Mammary epithelial cell (primary cell): ENCODE results near the gene KLHL13.

Experiments
- EZH2 ChIP-seq: IDR thresholded peaks from 2 replicates; pipeline ENCODE4 v1.6.1; 2012; ENCODE audit warnings: low read length, inconsistent platforms, borderline replicate concordance
- TF ChIP-seq, protein P1 (sequence below), 2 donors: IDR thresholded peaks in 1 of 2; conservative IDR thresholded peaks in 1 of 2; 2 replicates each; pipeline ENCODE4 v1.5.1; 2011 to 2012; ENCODE audit warnings: inconsistent platforms in 2 of 2, low read length in 2 of 2, mild to moderate bottlenecking in 2 of 2, control low read depth in 1 of 2, low read depth in 1 of 2; ENCODE audit not compliant: insufficient read depth in 1 of 2; ENCODE audit errors: extremely low read depth in 1 of 2

GRCh38 chrX:118143578-118143977, 27.0 kb upstream of the KLHL13 start:
- TF ChIP-seq EZH2 = no peak
- TF ChIP-seq, protein P1, sequence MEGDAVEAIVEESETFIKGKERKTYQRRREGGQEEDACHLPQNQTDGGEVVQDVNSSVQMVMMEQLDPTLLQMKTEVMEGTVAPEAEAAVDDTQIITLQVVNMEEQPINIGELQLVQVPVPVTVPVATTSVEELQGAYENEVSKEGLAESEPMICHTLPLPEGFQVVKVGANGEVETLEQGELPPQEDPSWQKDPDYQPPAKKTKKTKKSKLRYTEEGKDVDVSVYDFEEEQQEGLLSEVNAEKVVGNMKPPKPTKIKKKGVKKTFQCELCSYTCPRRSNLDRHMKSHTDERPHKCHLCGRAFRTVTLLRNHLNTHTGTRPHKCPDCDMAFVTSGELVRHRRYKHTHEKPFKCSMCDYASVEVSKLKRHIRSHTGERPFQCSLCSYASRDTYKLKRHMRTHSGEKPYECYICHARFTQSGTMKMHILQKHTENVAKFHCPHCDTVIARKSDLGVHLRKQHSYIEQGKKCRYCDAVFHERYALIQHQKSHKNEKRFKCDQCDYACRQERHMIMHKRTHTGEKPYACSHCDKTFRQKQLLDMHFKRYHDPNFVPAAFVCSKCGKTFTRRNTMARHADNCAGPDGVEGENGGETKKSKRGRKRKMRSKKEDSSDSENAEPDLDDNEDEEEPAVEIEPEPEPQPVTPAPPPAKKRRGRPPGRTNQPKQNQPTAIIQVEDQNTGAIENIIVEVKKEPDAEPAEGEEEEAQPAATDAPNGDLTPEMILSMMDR (conservative IDR thresholded peaks at IDR 0.05 in 1 of 2, IDR thresholded peaks at IDR 0.05 in 1 of 2; ENCODE audit: extremely low read depth in 1 of 2, insufficient read depth in 1 of 2, low read depth in 1 of 2, low read length in 2 of 2) = no peak
